ENCODE measurements around the gene SLX4IP. TPM values are rescaled to one million over a fixed set of nuclear protein-coding genes. Genes with fewer than 3 reads are reported as not detected.

SLX4IP gene
- total and polyA plus RNA-seq, 7 donors, result 0.20 to 1.9 (median 0.86) TPM

DNA sequence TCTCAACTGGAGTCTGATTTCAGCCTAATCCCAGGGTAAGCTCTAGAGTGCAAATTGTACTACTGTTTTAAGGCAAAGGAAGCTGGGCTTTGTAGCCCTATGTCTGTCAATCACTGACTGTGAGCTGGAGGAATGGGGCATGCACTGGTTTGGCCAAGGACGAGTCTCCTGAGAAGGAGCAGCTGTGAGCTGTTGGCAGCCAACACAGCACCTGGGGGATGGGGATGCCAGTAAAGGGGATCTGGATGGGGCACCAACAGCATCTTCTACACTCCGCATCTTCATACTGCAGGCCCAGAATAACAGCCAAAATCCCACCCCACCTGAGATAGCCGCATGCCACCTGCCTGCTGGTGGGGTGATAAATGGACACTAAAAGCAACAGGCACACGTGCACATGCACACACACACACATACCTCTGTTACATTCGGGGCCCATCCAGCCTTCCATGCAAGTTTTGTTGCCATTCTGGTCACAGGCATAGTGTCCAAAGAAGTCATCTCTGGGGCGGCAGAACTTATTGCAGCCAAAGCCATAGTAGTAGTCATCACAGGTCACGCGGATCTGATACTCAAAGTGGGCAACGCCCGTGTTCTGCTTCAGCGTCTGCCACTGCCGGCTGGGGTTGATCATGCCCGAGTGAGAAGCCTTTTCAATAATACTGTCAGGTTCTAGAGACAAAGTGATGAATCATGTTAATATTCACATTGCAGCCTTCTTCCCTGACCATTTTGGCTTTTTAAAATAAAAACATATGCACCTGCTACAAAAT, 223.1 kb downstream of the SLX4IP start:
- Histone ChIP-seq H3K4me3 (no peak overlapping the region), H3K27me3 (ENCODE audit: insufficient read depth in 3 of 3, low read length in 2 of 3) (no peaks in the 10 kb centered on the region), H3K4me1 (peaks cover 66% of the 10 kb centered on the region), H3K27ac (peak overlapping the region; percentile 36), H3K9me3 (no peaks in the 10 kb centered on the region), H3K36me3 (ENCODE audit: insufficient read depth in 1 of 2, low read depth in 1 of 2) (peaks cover 0 to 69% of the 10 kb centered on the region in 2 donors)
- TF ChIP-seq, protein P1, sequence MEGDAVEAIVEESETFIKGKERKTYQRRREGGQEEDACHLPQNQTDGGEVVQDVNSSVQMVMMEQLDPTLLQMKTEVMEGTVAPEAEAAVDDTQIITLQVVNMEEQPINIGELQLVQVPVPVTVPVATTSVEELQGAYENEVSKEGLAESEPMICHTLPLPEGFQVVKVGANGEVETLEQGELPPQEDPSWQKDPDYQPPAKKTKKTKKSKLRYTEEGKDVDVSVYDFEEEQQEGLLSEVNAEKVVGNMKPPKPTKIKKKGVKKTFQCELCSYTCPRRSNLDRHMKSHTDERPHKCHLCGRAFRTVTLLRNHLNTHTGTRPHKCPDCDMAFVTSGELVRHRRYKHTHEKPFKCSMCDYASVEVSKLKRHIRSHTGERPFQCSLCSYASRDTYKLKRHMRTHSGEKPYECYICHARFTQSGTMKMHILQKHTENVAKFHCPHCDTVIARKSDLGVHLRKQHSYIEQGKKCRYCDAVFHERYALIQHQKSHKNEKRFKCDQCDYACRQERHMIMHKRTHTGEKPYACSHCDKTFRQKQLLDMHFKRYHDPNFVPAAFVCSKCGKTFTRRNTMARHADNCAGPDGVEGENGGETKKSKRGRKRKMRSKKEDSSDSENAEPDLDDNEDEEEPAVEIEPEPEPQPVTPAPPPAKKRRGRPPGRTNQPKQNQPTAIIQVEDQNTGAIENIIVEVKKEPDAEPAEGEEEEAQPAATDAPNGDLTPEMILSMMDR (IDR thresholded peaks at IDR 0.05), result no peak
- intact Hi-C loops (cut with DNase I), result no loop called here
- WGBS, 3 donors, result 64 to 86% (median 70%) methylated on average over 13 of the region's 13 CpGs
- DNase-seq (no peak), ATAC-seq (peak in 2 of 4 donors; percentile 17 to 20)

- Histone ChIP-seq H3K4me1 (peaks cover 59% of the 10 kb centered on the region), H3K27me3 (ENCODE audit: insufficient read depth in 3 of 3, low read length in 2 of 3) (no peaks in the 10 kb centered on the region), H3K27ac (peak overlapping the region; percentile 79), H3K9me3 (no peaks in the 10 kb centered on the region), H3K4me3 (no peak overlapping the region), H3K36me3 (ENCODE audit: insufficient read depth in 1 of 2, low read depth in 1 of 2) (peaks cover 0 to 77% of the 10 kb centered on the region in 2 donors)
- DNase-seq (no peak), ATAC-seq (no peak)
- WGBS, 3 donors, result 42 to 69% (median 44%) methylated on average over 5 of the region's 5 CpGs
- TF ChIP-seq, protein P1 (IDR thresholded peaks at IDR 0.05), result no peak
- intact Hi-C loops (cut with DNase I), result no loop called here
Observed at GRCh38 chr20:10658876-10659632, 223.9 kb downstream of the SLX4IP start.

DNA sequence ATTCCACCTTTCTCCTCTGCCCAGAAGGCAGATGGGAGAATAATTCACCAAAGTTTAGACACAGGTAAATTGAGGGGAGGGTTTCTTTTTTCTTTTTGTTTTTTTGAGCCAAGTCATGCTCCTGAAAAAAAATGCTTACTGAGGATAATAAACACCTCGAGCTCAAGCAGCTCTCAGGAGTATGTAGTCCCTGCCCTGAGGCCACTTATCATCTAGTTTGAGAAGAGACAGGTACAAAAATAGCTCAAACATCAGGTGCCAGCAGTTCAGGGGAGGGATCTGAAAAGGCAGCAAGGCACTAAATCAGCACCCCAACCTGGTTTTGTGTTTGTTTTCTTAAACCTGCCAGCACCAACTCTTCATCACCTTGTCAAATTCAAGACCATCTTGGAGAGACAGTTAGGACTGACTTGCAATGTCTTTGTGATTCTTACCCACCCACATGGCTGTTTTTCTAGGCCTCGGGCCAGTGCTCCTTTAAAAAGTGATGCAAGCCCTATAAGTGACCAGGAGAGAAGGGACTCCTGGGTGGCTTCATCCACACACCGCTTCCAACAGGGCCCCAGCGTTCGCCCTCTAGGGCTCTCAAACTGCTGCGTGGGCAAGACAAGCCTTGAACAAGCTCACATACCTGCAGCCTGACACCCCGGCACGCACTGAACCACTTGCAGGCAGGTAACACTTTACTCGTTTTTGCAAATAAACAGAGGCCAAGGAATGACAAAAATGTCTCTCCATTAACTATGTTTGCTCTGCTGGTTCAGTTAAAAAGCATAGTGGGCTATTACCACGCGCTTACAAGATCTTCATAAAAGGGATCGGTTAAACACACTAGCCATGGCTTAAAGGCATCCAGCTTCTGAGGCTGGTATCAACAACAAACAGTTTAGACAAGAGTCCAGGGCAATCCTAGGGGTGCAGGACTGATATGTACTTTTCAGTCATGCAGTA, 224.8 kb downstream of the SLX4IP start:
- WGBS, 3 donors, result 27 to 78% (median 54%) methylated on average over 12 of the region's 12 CpGs
- Histone ChIP-seq H3K36me3 (ENCODE audit: insufficient read depth in 1 of 2, low read depth in 1 of 2) (peaks cover 0 to 72% of the 10 kb centered on the region in 2 donors), H3K4me1 (peaks cover 57% of the 10 kb centered on the region), H3K9me3 (no peaks in the 10 kb centered on the region), H3K27ac (peak overlapping the region; percentile 79), H3K27me3 (ENCODE audit: insufficient read depth in 3 of 3, low read length in 2 of 3) (no peaks in the 10 kb centered on the region), H3K4me3 (peak overlapping the region; percentile 37)
- TF ChIP-seq, protein P1 (IDR thresholded peaks at IDR 0.05), result no peak
- DNase-seq (no peak), ATAC-seq (peak; percentile 37 to 70 (median 58))
- intact Hi-C loops (cut with DNase I), result loop anchor here in 1 of 2 donors (10.0 kb wide), 1 partner anchor 185 kb away; no protein-coding TSS in a partner anchor

DNA sequence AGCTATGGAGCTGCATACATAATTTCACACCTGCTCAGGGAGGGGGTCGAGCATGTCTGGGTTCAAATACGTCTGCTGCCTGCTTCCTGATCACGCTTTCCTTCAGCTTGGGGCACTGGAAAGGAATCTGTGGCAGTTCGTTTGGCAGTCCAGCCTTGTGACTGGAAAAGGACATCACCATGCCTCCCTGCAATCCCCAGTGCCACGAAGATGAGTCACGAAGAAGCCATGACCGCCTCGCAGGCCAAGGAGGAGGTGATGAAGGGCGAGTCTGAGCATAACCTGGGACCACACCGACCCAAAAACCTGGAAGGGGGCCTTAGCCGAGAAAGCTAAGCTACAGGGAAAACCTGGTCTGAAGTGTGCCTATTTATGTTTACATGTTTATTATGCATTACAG, 225.6 kb downstream of the SLX4IP start:
- Histone ChIP-seq H3K36me3 (ENCODE audit: insufficient read depth in 1 of 2, low read depth in 1 of 2) (peaks cover 0 to 70% of the 10 kb centered on the region in 2 donors), H3K27ac (peak overlapping the region; percentile 79), H3K9me3 (no peaks in the 10 kb centered on the region), H3K4me3 (peak overlapping the region; percentile 37), H3K27me3 (ENCODE audit: insufficient read depth in 3 of 3, low read length in 2 of 3) (no peaks in the 10 kb centered on the region), H3K4me1 (peaks cover 57% of the 10 kb centered on the region)
- intact Hi-C loops (cut with DNase I), result loop anchor here in 1 of 2 donors (10.0 kb wide), 1 partner anchor 186 kb away; no protein-coding TSS in a partner anchor
- DNase-seq (peak in 1 of 2 donors; percentile 44), ATAC-seq (peak; percentile 85 to 91 (median 90))
- TF ChIP-seq, protein P1 (IDR thresholded peaks at IDR 0.05), result no peak
- 11 to 40% (median 20%) methylated on average over 11 of the region's 11 CpGs for WGBS, 3 donors
